ENCODE measurements around the gene ZBTB9. TPM values are rescaled to one million over a fixed set of nuclear protein-coding genes. Genes with fewer than 3 reads are reported as not detected.
"Not testable (repeated sequence)": the region's sequence is repeated elsewhere in the genome, so short reads cannot be mapped to it uniquely, and the experiment has no call there.

The ZBTB9 gene
- total RNA-seq, 1 donor from 2014 or later, result 1.5 TPM

GRCh38 chr6:33481192-33481591, 26.8 kb downstream of the ZBTB9 start:
- no peaks in the 10 kb centered on the region for H3K36me3 ChIP-seq
- no peak for DNase-seq (ENCODE audit: extremely low spot score in 2 of 2)
- no peaks in the 10 kb centered on the region for H3K9me3 ChIP-seq
- H3K4me1 ChIP-seq, result no peaks in the 10 kb centered on the region
- H3K27me3 ChIP-seq, result no peaks in the 10 kb centered on the region
- intact Hi-C loops (cut with DNase I), result no loop called here
- no peak overlapping the region for H3K4me3 ChIP-seq
- H3K27ac ChIP-seq, result no peak overlapping the region
- TF ChIP-seq POLR2A (IDR thresholded peaks at IDR 0.05) (no peak), POLR2AphosphoS5 (IDR thresholded peaks at IDR 0.05; ENCODE audit: insufficient read depth in 1 of 2, low read depth in 1 of 2) (no peak), CTCF (IDR thresholded peaks at IDR 0.05) (no peak)

GRCh38 chr6:33482620-33483019, 28.2 kb downstream of the ZBTB9 start:
- H3K27me3 ChIP-seq; H3K4me3 ChIP-seq; H3K27ac ChIP-seq; H3K4me1 ChIP-seq; H3K36me3 ChIP-seq; intact Hi-C loops (cut with DNase I); DNase-seq (ENCODE audit: extremely low spot score in 2 of 2); H3K9me3 ChIP-seq: not testable (repeated sequence)

- TF ChIP-seq POLR2A (IDR thresholded peaks at IDR 0.05), result no peak
- TF ChIP-seq CTCF (IDR thresholded peaks at IDR 0.05), result no peak
- TF ChIP-seq POLR2AphosphoS5 (IDR thresholded peaks at IDR 0.05; ENCODE audit: insufficient read depth in 1 of 2, low read depth in 1 of 2), result no peak
- H3K36me3 ChIP-seq, result no peaks in the 10 kb centered on the region
- H3K27ac ChIP-seq, result no peak overlapping the region
- H3K4me3 ChIP-seq, result no peak overlapping the region
- H3K27me3 ChIP-seq, result no peaks in the 10 kb centered on the region
- no peaks in the 10 kb centered on the region for H3K9me3 ChIP-seq
- H3K4me1 ChIP-seq, result no peaks in the 10 kb centered on the region
- intact Hi-C loops (cut with DNase I), result no loop called here
- DNase-seq (ENCODE audit: extremely low spot score in 2 of 2), result no peak
These were observed 29.3 kb downstream of the ZBTB9 start for GRCh38 chr6:33483678-33484077.

- H3K27ac ChIP-seq; H3K4me1 ChIP-seq; H3K27me3 ChIP-seq; H3K9me3 ChIP-seq; DNase-seq (ENCODE audit: extremely low spot score in 2 of 2); H3K4me3 ChIP-seq; intact Hi-C loops (cut with DNase I); H3K36me3 ChIP-seq: not testable (repeated sequence)
These were observed 30.4 kb downstream of the ZBTB9 start for GRCh38 chr6:33484673-33485262.

GRCh38 chr6:33485680-33486079, 31.3 kb downstream of the ZBTB9 start:
- H3K4me3 ChIP-seq; H3K4me1 ChIP-seq; intact Hi-C loops (cut with DNase I); DNase-seq (ENCODE audit: extremely low spot score in 2 of 2); H3K36me3 ChIP-seq; H3K9me3 ChIP-seq; H3K27me3 ChIP-seq; H3K27ac ChIP-seq: not testable (repeated sequence)

- Histone ChIP-seq H3K27ac (no peak overlapping the region), H3K4me3 (no peak overlapping the region), H3K27me3 (no peaks in the 10 kb centered on the region), H3K4me1 (no peaks in the 10 kb centered on the region), H3K9me3 (no peaks in the 10 kb centered on the region), H3K36me3 (no peaks in the 10 kb centered on the region)
- no peak for DNase-seq (ENCODE audit: extremely low spot score in 2 of 2)
- no peak for TF ChIP-seq POLR2AphosphoS5 (IDR thresholded peaks at IDR 0.05; ENCODE audit: insufficient read depth in 1 of 2, low read depth in 1 of 2)
- no peak for TF ChIP-seq POLR2A (IDR thresholded peaks at IDR 0.05)
- no peak for TF ChIP-seq CTCF (IDR thresholded peaks at IDR 0.05)
- intact Hi-C loops (cut with DNase I), result no loop called here
These were observed 34.0 kb downstream of the ZBTB9 start for GRCh38 chr6:33488339-33488738.

- H3K4me3 ChIP-seq, result no peak overlapping the region
- no peak overlapping the region for H3K27ac ChIP-seq
- no peaks in the 10 kb centered on the region for H3K27me3 ChIP-seq
- H3K4me1 ChIP-seq, result no peaks in the 10 kb centered on the region
- DNase-seq (ENCODE audit: extremely low spot score in 2 of 2), result no peak
- no peaks in the 10 kb centered on the region for H3K9me3 ChIP-seq
- no peaks in the 10 kb centered on the region for H3K36me3 ChIP-seq
- intact Hi-C loops (cut with DNase I), result no loop called here
- TF ChIP-seq POLR2AphosphoS5 (IDR thresholded peaks at IDR 0.05; ENCODE audit: insufficient read depth in 1 of 2, low read depth in 1 of 2) (no peak), CTCF (IDR thresholded peaks at IDR 0.05) (no peak), POLR2A (IDR thresholded peaks at IDR 0.05) (no peak)
These were observed 35.8 kb downstream of the ZBTB9 start for GRCh38 chr6:33490198-33490597.

Data from vagina (tissue), 2 donors.